ENCODE results near the gene PBX2.

Gene PBX2

DNA sequence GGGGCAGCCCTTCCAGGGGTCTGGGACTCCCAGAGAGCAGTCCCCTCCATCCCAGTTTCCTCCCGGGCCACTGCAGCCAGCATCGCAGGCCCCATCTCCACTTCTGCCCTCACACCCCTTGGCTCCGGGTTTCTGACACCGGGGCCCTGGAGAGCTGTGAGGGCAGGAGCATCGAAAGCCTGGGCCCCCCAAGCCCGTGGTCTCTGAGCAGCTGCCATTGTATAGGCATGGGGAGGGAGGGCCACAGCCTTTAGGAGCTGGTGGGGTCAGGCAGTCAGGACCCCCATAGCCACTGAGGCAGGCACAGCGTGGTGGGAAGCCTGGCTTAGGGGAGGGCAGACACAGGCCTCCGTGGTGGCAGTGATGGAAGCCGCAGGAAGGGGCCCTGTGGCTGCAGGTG, 12.2 kb upstream of the PBX2 start:
- DNase-seq (ENCODE audit: low read depth, low spot score) = no peak
- Histone ChIP-seq H3K4me3 (ENCODE audit: insufficient read length, low read depth) (no peak overlapping the region), H3K27me3 (ENCODE audit: insufficient read depth, insufficient read length) (no peaks in the 10 kb centered on the region), H3K9me3 (ENCODE audit: insufficient read depth, low read length) (no peaks in the 10 kb centered on the region), H3K9ac (ENCODE audit: insufficient read length, low read depth) (no peak overlapping the region), H3K36me3 (ENCODE audit: insufficient read depth, insufficient read length, low read length) (no peaks in the 10 kb centered on the region), H3K4me1 (ENCODE audit: insufficient read depth, insufficient read length) (peaks cover 10% of the 10 kb centered on the region)
- TF ChIP-seq ZNF274 (IDR thresholded peaks at IDR 0.05; ENCODE audit: low read depth, low read length) (no peak), YY1 (IDR thresholded peaks at IDR 0.05; ENCODE audit: insufficient read depth, insufficient read length) (no peak), SUZ12 (IDR thresholded peaks at IDR 0.05; ENCODE audit: extremely low read depth, insufficient read depth, insufficient read length) (no peak)

DNA sequence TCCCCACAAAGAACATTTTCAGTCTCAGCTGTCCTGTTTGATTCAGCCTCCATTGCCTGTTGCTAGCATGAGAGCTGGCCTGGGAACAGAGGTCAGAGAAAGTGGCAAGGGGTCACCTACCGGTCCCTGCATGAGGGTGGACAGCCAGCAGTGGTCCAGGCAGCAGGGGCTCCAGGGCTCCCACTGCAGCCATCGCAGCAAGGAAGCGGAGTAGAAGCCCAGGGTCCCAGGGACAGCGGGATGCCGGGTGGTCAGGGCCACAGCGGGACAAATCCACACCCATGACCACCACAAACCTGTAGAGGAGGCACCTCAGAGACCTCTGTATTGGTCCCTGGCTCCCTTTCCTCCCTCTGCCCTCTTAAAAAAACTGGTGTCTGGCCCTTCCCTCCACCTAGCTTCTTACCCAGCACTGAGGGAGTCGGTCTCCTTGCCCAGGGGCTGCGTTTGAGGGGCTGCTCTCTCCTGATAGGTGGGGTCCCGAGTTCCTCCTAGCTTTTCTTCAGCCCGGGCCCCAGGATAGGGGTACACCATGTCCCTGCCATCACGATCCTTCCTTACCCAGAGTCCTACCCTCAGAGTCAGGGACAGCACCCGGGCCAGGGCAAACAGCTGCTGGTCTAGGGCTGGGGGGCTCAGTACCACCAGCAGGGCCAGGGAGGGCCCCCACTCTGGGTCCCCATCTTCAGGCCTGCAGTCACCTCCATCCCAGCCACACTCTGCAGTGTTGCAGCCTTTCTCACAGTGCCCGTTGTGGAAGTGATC, 10.9 kb upstream of the PBX2 start:
- no peak overlapping the region for H3K4me3 ChIP-seq (ENCODE audit: insufficient read length, low read depth)
- H3K4me1 ChIP-seq (ENCODE audit: insufficient read depth, insufficient read length) = peaks cover 17% of the 10 kb centered on the region
- H3K36me3 ChIP-seq (ENCODE audit: insufficient read depth, insufficient read length, low read length) = no peaks in the 10 kb centered on the region
- TF ChIP-seq YY1 (IDR thresholded peaks at IDR 0.05; ENCODE audit: insufficient read depth, insufficient read length) (no peak), ZNF274 (IDR thresholded peaks at IDR 0.05; ENCODE audit: low read depth, low read length) (no peak), SUZ12 (IDR thresholded peaks at IDR 0.05; ENCODE audit: extremely low read depth, insufficient read depth, insufficient read length) (no peak)
- no peak for DNase-seq (ENCODE audit: low read depth, low spot score)
- H3K9ac ChIP-seq (ENCODE audit: insufficient read length, low read depth) = no peak overlapping the region
- no peaks in the 10 kb centered on the region for H3K27me3 ChIP-seq (ENCODE audit: insufficient read depth, insufficient read length)
- no peaks in the 10 kb centered on the region for H3K9me3 ChIP-seq (ENCODE audit: insufficient read depth, low read length)

DNA sequence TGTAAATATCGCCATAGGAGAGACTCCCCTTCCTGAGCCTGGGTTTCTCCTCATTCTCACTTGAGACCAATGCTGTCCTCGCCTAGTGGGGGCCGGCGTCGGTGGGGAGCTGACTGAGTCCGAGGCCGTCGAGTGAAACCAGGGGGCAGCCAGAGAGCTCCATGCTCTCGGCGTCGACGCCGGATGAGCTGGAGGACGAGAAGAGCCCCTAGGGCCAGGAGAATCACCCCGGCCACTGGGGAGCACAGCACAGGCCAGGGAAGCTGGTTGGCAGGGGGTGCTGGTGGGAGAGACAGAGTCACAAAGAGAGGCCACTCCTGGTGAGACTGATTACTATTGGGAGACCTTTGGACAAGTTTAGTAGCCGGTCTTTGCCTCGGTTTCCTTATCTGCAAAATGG, 8.9 kb upstream of the PBX2 start:
- Histone ChIP-seq H3K9ac (ENCODE audit: insufficient read length, low read depth) (no peak overlapping the region), H3K36me3 (ENCODE audit: insufficient read depth, insufficient read length, low read length) (no peaks in the 10 kb centered on the region), H3K4me1 (ENCODE audit: insufficient read depth, insufficient read length) (peaks cover 12% of the 10 kb centered on the region), H3K9me3 (ENCODE audit: insufficient read depth, low read length) (no peaks in the 10 kb centered on the region), H3K27me3 (ENCODE audit: insufficient read depth, insufficient read length) (no peaks in the 10 kb centered on the region), H3K4me3 (ENCODE audit: insufficient read length, low read depth) (no peak overlapping the region)
- no peak for DNase-seq (ENCODE audit: low read depth, low spot score)
- TF ChIP-seq SUZ12 (IDR thresholded peaks at IDR 0.05; ENCODE audit: extremely low read depth, insufficient read depth, insufficient read length) = no peak
- TF ChIP-seq YY1 (IDR thresholded peaks at IDR 0.05; ENCODE audit: insufficient read depth, insufficient read length) = no peak
- TF ChIP-seq ZNF274 (IDR thresholded peaks at IDR 0.05; ENCODE audit: low read depth, low read length) = no peak

DNA sequence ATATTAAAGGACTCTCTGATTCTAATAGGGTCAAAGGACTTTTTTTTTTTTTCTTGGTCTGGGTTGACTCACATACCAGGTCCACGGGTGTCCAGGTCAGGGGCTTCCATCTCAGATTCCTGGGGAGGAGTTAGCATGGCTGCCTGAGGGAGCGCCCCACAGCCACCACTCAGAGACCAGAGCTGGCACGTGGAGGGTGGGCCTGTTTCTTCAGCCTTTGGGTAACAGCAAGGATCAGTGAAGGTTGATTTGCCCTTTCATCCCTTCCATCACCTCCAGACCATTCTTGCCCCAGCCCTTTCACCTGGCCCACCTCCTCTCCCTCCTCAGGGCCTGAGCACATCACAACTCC, 8.3 kb upstream of the PBX2 start:
- Histone ChIP-seq H3K27me3 (ENCODE audit: insufficient read depth, insufficient read length) (no peaks in the 10 kb centered on the region), H3K36me3 (ENCODE audit: insufficient read depth, insufficient read length, low read length) (no peaks in the 10 kb centered on the region), H3K9me3 (ENCODE audit: insufficient read depth, low read length) (no peaks in the 10 kb centered on the region), H3K9ac (ENCODE audit: insufficient read length, low read depth) (no peak overlapping the region), H3K4me1 (ENCODE audit: insufficient read depth, insufficient read length) (peaks cover 11% of the 10 kb centered on the region), H3K4me3 (ENCODE audit: insufficient read length, low read depth) (no peak overlapping the region)
- DNase-seq (ENCODE audit: low read depth, low spot score) = no peak
- TF ChIP-seq SUZ12 (IDR thresholded peaks at IDR 0.05; ENCODE audit: extremely low read depth, insufficient read depth, insufficient read length) (no peak), ZNF274 (IDR thresholded peaks at IDR 0.05; ENCODE audit: low read depth, low read length) (no peak), YY1 (IDR thresholded peaks at IDR 0.05; ENCODE audit: insufficient read depth, insufficient read length) (no peak)

GRCh38 chr6:32196682-32197616, 6.9 kb upstream of the PBX2 start:
- no peaks in the 10 kb centered on the region for H3K27me3 ChIP-seq (ENCODE audit: insufficient read depth, insufficient read length)
- no peaks in the 10 kb centered on the region for H3K9me3 ChIP-seq (ENCODE audit: insufficient read depth, low read length)
- H3K4me1 ChIP-seq (ENCODE audit: insufficient read depth, insufficient read length) = peaks cover 14% of the 10 kb centered on the region
- no peak for TF ChIP-seq YY1 (IDR thresholded peaks at IDR 0.05; ENCODE audit: insufficient read depth, insufficient read length)
- no peak for TF ChIP-seq SUZ12 (IDR thresholded peaks at IDR 0.05; ENCODE audit: extremely low read depth, insufficient read depth, insufficient read length)
- TF ChIP-seq ZNF274 (IDR thresholded peaks at IDR 0.05; ENCODE audit: low read depth, low read length) = no peak
- DNase-seq (ENCODE audit: low read depth, low spot score) = no peak
- H3K4me3 ChIP-seq (ENCODE audit: insufficient read length, low read depth) = peak overlapping the region; percentile 89
- no peaks in the 10 kb centered on the region for H3K36me3 ChIP-seq (ENCODE audit: insufficient read depth, insufficient read length, low read length)
- H3K9ac ChIP-seq (ENCODE audit: insufficient read length, low read depth) = peak overlapping the region; percentile 97

GRCh38 chr6:32195902-32196681, 6.1 kb upstream of the PBX2 start:
- Histone ChIP-seq H3K4me3 (ENCODE audit: insufficient read length, low read depth) (peak overlapping the region; percentile 89), H3K27me3 (ENCODE audit: insufficient read depth, insufficient read length) (no peaks in the 10 kb centered on the region), H3K9ac (ENCODE audit: insufficient read length, low read depth) (peak overlapping the region; percentile 97), H3K9me3 (ENCODE audit: insufficient read depth, low read length) (no peaks in the 10 kb centered on the region), H3K4me1 (ENCODE audit: insufficient read depth, insufficient read length) (peaks cover 17% of the 10 kb centered on the region), H3K36me3 (ENCODE audit: insufficient read depth, insufficient read length, low read length) (no peaks in the 10 kb centered on the region)
- peak; percentile 74 for DNase-seq (ENCODE audit: low read depth, low spot score)
- TF ChIP-seq SUZ12 (IDR thresholded peaks at IDR 0.05; ENCODE audit: extremely low read depth, insufficient read depth, insufficient read length) = no peak
- TF ChIP-seq ZNF274 (IDR thresholded peaks at IDR 0.05; ENCODE audit: low read depth, low read length) = no peak
- TF ChIP-seq YY1 (IDR thresholded peaks at IDR 0.05; ENCODE audit: insufficient read depth, insufficient read length) = no peak
